HepG2 (cell line): ENCODE results near the gene DDX18. TPM values are rescaled to one million over a fixed set of nuclear protein-coding genes. Genes with fewer than 3 reads are reported as not detected.

Experiments used
- FOXA3 ChIP-seq: IDR thresholded peaks from 2 replicates; pipeline ENCODE4 v1.6.1; 2016; ENCODE audit warnings: missing genetic modification reagents, missing compliant biosample characterization
- GATAD2A ChIP-seq: IDR thresholded peaks from 2 replicates; pipeline ENCODE4 v1.6.1; 2016
- PHF21A ChIP-seq: sonication (generic); formaldehyde crosslinking; IDR thresholded peaks from 2 replicates; pipeline ENCODE4 v1.5.0; 2020; ENCODE audit warnings: mild to moderate bottlenecking, missing genetic modification reagents
- POLR2G ChIP-seq: fragments of 200-400 bp; formaldehyde crosslinking; IDR thresholded peaks from 2 replicates; pipeline ENCODE4 v1.6.1; 2018; ENCODE audit warnings: mild to moderate bottlenecking, low read depth, low read length, moderate library complexity
- ZBTB3 ChIP-seq: sonication (generic); formaldehyde crosslinking; IDR thresholded peaks from 2 replicates; pipeline ENCODE4 v1.4.0; 2020; ENCODE audit warnings: low read depth, mild to moderate bottlenecking, moderate library complexity, missing genetic modification reagents, borderline replicate concordance
- ZFP41 ChIP-seq: sonication (generic); formaldehyde crosslinking; IDR thresholded peaks from 2 replicates; pipeline ENCODE4 v1.4.0; 2020; ENCODE audit warnings: mild to moderate bottlenecking, missing genetic modification reagents, borderline replicate concordance
- ZNF101 ChIP-seq: sonication (generic); formaldehyde crosslinking; IDR thresholded peaks from 2 replicates; pipeline ENCODE4 v1.4.0; 2020; ENCODE audit warnings: mild to moderate bottlenecking, low read depth, missing genetic modification reagents, borderline replicate concordance
- ZNF781 ChIP-seq: sonication (generic); formaldehyde crosslinking; IDR thresholded peaks from 2 replicates; pipeline ENCODE4 v1.5.1; 2020; ENCODE audit warnings: borderline replicate concordance, mild to moderate bottlenecking, missing genetic modification reagents; ENCODE audit errors: not compliant biosample characterization
- ZSCAN21 ChIP-seq: sonication (generic); formaldehyde crosslinking; IDR thresholded peaks from 2 replicates; pipeline ENCODE4 v1.8.0; 2022; ENCODE audit warnings: mild to moderate bottlenecking, missing genetic modification reagents, moderate library complexity, borderline replicate concordance
- polyA plus RNA-seq, 8 experiments: library from polyadenylated mRNA; depleted of rRNA in 3 of 8; stranded (reverse) in 7 of 8; unstranded in 1 of 8; fragments of >200 nt; fragmentation: Illumina TruSeq in 4 of 8; extraction: Trizol in 4 of 8; gene quantifications; 2 replicates each; pipeline versions ENCODE4 v1.2.1 to v1.2.3, GENCODE V29; 2011 to 2016; ENCODE audit warnings: low read depth in 4 of 8, missing spikeins in 1 of 8, mixed read lengths in 1 of 8; ENCODE audit not compliant: insufficient read depth in 1 of 8
- total RNA-seq, 5 experiments: library from RNA; depleted of rRNA; stranded (reverse); fragments of >200 nt; fragmentation: Illumina TruSeq; extraction: Trizol; gene quantifications; 2 replicates each; pipeline ENCODE4 v1.2.3, GENCODE V29; 2016; ENCODE audit warnings: low read depth in 1 of 5
- TF ChIP-seq, protein P1 (sequence below), 2 experiments: sonication (generic) in 1 of 2; formaldehyde crosslinking in 1 of 2; IDR thresholded peaks; 2 replicates each; pipeline versions ENCODE4 v1.6.1 to v1.9.0; 2014 to 2022; ENCODE audit warnings: antibody characterized with exemption in 1 of 2, borderline replicate concordance in 1 of 2, inconsistent platforms in 1 of 2, low read depth in 1 of 2, missing genetic modification reagents in 1 of 2
- TF ChIP-seq, protein P2 (sequence below): sonication (generic); formaldehyde crosslinking; IDR thresholded peaks from 2 replicates; pipeline ENCODE4 v1.5.0; 2020; ENCODE audit warnings: missing genetic modification reagents, mild to moderate bottlenecking, borderline replicate concordance

The DDX18 gene
- total and polyA plus RNA-seq, 2 of the 13 experiments (the other 11 are each of a cell fraction or from before 2014, with no cell fraction given), result 64.0 to 134 TPM

DNA sequence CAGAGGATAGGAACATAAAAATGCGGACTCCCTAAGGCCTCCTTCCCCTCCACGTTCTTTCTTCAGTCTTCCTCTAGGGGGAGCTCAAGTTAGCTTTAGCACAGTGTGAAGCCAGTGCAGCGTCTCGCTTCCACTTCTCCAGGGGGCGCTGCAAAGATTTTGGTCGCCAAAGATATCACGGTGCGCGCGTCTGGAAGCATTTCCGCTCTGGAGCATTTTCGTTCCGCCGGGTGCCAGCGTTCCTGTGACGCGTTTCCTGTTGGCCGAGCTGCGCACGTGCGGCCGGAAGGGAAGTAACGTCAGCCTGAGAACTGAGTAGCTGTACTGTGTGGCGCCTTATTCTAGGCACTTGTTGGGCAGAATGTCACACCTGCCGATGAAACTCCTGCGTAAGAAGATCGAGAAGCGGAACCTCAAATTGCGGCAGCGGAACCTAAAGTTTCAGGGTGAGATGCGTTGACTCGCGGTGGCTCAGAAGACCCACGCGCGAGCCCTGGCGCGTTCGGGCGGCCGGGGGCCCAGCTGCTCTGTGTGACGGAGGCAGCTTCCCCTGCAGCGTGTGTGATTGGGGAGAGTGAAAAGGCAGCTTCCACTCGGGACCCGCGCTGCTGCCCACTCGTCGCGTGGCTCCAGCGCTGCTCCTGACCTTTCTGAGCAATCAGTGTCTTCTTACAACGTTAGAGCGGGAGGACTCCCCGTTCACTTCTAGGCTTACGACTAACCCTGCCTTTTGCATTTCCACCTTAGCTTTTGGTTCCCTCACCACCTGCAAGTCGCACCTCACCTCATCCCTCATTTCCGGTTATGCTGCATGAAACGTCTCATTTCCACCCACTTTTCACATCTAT lies at the start of gene DDX18 (continued):
- TF ChIP-seq, protein P1, sequence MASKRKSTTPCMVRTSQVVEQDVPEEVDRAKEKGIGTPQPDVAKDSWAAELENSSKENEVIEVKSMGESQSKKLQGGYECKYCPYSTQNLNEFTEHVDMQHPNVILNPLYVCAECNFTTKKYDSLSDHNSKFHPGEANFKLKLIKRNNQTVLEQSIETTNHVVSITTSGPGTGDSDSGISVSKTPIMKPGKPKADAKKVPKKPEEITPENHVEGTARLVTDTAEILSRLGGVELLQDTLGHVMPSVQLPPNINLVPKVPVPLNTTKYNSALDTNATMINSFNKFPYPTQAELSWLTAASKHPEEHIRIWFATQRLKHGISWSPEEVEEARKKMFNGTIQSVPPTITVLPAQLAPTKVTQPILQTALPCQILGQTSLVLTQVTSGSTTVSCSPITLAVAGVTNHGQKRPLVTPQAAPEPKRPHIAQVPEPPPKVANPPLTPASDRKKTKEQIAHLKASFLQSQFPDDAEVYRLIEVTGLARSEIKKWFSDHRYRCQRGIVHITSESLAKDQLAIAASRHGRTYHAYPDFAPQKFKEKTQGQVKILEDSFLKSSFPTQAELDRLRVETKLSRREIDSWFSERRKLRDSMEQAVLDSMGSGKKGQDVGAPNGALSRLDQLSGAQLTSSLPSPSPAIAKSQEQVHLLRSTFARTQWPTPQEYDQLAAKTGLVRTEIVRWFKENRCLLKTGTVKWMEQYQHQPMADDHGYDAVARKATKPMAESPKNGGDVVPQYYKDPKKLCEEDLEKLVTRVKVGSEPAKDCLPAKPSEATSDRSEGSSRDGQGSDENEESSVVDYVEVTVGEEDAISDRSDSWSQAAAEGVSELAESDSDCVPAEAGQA (IDR thresholded peaks at IDR 0.05; ENCODE audit: low read depth), result peak; percentile 97
- TF ChIP-seq, protein P1 (CRISPR knock-in tag; IDR thresholded peaks at IDR 0.05; ENCODE audit: borderline replicate concordance), result no peak
- TF ChIP-seq, protein P2, sequence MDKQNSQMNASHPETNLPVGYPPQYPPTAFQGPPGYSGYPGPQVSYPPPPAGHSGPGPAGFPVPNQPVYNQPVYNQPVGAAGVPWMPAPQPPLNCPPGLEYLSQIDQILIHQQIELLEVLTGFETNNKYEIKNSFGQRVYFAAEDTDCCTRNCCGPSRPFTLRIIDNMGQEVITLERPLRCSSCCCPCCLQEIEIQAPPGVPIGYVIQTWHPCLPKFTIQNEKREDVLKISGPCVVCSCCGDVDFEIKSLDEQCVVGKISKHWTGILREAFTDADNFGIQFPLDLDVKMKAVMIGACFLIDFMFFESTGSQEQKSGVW (CRISPR knock-in tag), result no peak
- TF ChIP-seq ZFP41 (CRISPR knock-in tag) (peak; percentile 91; the same call in 1 of the 2 replicates), FOXA3 (CRISPR knock-in tag) (peak; percentile 80), ZBTB3 (CRISPR knock-in tag) (peak; percentile 93; the same call in 1 of the 2 replicates), ZNF101 (CRISPR knock-in tag) (no peak), ZNF781 (peak; percentile 38), PHF21A (CRISPR knock-in tag) (peak; percentile 92), POLR2G (peak; percentile 96), GATAD2A (CRISPR knock-in tag) (peak; percentile 87), ZSCAN21 (CRISPR knock-in tag) (peak; percentile 96)
